Osteocyte (in vitro differentiated cells): ENCODE results near the gene CLIC4. TPM values are rescaled to one million over a fixed set of nuclear protein-coding genes. Genes with fewer than 3 reads are reported as not detected.

ENCODE experiments used
- DNase-seq: peaks from one replicate; pipeline ENCODE4 v3.0.0; 2021; ENCODE audit warnings: mixed read lengths; ENCODE audit not compliant: unreplicated experiment; ENCODE audit errors: extremely low spot score
- H3K27ac Mint-ChIP-seq: one replicate; pipeline ENCODE4 v1.8.0; 2021; ENCODE audit warnings: mild to moderate bottlenecking, mixed read lengths; ENCODE audit not compliant: unreplicated experiment
- H3K27me3 Mint-ChIP-seq: one replicate; pipeline ENCODE4 v1.8.0; 2021; ENCODE audit warnings: mixed read lengths; ENCODE audit not compliant: unreplicated experiment
- H3K36me3 Mint-ChIP-seq: one replicate; pipeline ENCODE4 v1.8.0; 2021; ENCODE audit warnings: mixed read lengths; ENCODE audit not compliant: unreplicated experiment
- H3K4me1 Mint-ChIP-seq: one replicate; pipeline ENCODE4 v1.8.0; 2021; ENCODE audit warnings: mixed read lengths; ENCODE audit not compliant: unreplicated experiment
- H3K4me3 Mint-ChIP-seq: one replicate; pipeline ENCODE4 v1.8.0; 2021; ENCODE audit warnings: mild to moderate bottlenecking, moderate library complexity, mixed read lengths; ENCODE audit not compliant: unreplicated experiment
- H3K9me3 Mint-ChIP-seq: one replicate; pipeline ENCODE4 v1.8.0; 2021; ENCODE audit warnings: mixed read lengths; ENCODE audit not compliant: unreplicated experiment
- CTCF ChIP-seq: fragments of 200-600 bp; sonication (generic); IDR thresholded peaks from 2 replicates; pipeline ENCODE4 v1.5.0; 2021; ENCODE audit warnings: antibody characterized with exemption, mild to moderate bottlenecking, moderate library complexity
- total RNA-seq: library from RNA; stranded (reverse); gene quantifications from 2 replicates; pipeline ENCODE4 v1.2.1, GENCODE V29; 2021

Gene CLIC4
- total RNA-seq, 1 donor from 2014 or later: 370 TPM

GRCh38 chr1:24892188-24893153, 147.2 kb downstream of the CLIC4 start:
- Mint-ChIP-seq H3K4me3 (no peak overlapping the region), H3K27me3 (peaks cover 20% of the 10 kb centered on the region), H3K27ac (no peak overlapping the region), H3K36me3 (peaks cover 3% of the 10 kb centered on the region), H3K9me3 (peaks cover 5% of the 10 kb centered on the region), H3K4me1 (no peaks in the 10 kb centered on the region)
- no peak for TF ChIP-seq CTCF
- no peak for DNase-seq

GRCh38 chr1:24893431-24893830, 148.2 kb downstream of the CLIC4 start:
- no peak for TF ChIP-seq CTCF
- no peak overlapping the region for H3K27ac Mint-ChIP-seq
- DNase-seq: no peak

More at GRCh38 chr1:24893431-24893830, 148.2 kb downstream of the CLIC4 start:
- Mint-ChIP-seq H3K27me3 (peaks cover 20% of the 10 kb centered on the region), H3K36me3 (peaks cover 3% of the 10 kb centered on the region), H3K9me3 (peaks cover 5% of the 10 kb centered on the region), H3K4me1 (no peaks in the 10 kb centered on the region), H3K4me3 (no peak overlapping the region)

Other genes starting within 250 kb of the CLIC4 start
- 9.8 and 10.3 TPM in 2 replicates for gene RCAN3, start 242.6 kb upstream of the CLIC4 start, total RNA-seq
- not detected in 2 replicates for gene NCMAP, start 189.4 kb upstream of the CLIC4 start, total RNA-seq
- 110 and 116 TPM in 2 replicates for gene SRRM1, start 102.1 kb upstream of the CLIC4 start, total RNA-seq
- gene RUNX3, start 184.8 kb downstream of the CLIC4 start, total RNA-seq: not detected in 2 replicates